ENCODE measurements around the gene SUGCT. TPM values are rescaled to one million over a fixed set of nuclear protein-coding genes. Genes with fewer than 3 reads are reported as not detected.

Gene SUGCT
- total and polyA plus RNA-seq, 2 of the 8 experiments (the other 6 are each of a cell fraction or from before 2014, with no cell fraction given), result 2.8 to 5.4 TPM

DNA sequence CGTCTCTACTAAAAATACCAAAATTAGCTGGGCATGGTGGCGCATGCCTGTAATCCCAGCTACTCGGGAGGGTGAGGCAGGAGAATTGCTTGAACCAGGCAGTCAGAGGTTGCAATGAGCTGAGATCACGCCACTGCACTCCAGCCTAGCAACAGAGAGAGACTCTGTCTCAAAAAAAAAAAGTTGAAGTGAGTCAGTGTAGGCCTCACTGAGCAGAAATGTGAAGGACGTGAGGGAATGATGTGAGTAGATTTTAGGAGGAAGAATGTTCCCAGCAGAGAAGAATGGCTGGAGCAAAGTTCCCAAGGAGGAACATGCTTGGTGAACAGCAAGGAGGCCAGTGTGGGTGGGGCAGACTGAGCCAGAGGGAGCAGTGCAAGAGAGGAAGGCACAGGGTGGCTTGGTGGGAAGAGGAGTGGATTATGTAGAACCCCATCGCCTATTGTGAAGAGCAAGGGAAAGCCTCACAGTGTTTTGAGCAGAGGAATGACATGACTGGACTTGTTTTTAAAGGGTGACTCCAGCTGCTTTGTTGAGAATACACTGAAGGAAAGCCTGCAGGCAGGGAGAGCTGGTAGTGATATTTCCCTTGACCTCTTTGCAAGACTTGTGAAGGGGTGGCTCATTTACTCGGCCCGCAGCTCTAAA, 708.7 kb downstream of the SUGCT start (continued):
- TF ChIP-seq JUN (IDR thresholded peaks at IDR 0.05; ENCODE audit: low read depth, low read length), result no peak
